ENCODE measurements around the gene SLC30A10.
"Not testable (repeated sequence)": the region's sequence is repeated elsewhere in the genome, so short reads cannot be mapped to it uniquely, and the experiment has no call there.

Gene SLC30A10

DNA sequence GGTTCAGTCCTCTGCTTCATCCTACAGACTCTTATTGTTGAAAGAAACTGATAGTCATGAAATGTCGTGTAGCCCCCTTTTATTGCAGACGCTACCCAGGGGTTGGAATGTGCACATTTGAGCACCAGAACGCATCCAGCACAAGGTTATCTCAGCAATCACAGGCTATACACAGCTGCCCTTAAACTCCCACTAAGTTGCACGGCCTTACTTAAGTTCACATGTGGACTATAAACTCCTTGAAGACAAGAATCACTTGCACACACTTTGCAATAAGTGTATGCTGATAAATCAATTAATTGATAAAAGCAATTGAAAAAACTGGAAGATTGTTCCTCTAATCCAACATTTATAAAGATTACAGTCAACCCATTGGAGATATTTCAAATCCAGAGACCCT is 18.9 kb downstream of the SLC30A10 start:
- Histone ChIP-seq H3K4me1 (ENCODE audit: control insufficient read depth, insufficient read depth, low read length, poor library complexity, severe bottlenecking) (no peaks in the 10 kb centered on the region), H3K36me3 (ENCODE audit: control insufficient read depth, insufficient read depth, low read length) (no peaks in the 10 kb centered on the region), H3K9me3 (ENCODE audit: control insufficient read depth, low read length) (no peaks in the 10 kb centered on the region), H3K27ac (ENCODE audit: insufficient read depth, low read length, poor library complexity, severe bottlenecking) (no peak overlapping the region), H3K27me3 (replicated peaks; ENCODE audit: control insufficient read depth, insufficient read depth, low read length, poor library complexity, severe bottlenecking) (no peaks in the 10 kb centered on the region), H3K4me3 (ENCODE audit: insufficient read depth, low read depth, low read length, poor library complexity, severe bottlenecking) (no peak overlapping the region)
- DNase-seq: no peak

DNA sequence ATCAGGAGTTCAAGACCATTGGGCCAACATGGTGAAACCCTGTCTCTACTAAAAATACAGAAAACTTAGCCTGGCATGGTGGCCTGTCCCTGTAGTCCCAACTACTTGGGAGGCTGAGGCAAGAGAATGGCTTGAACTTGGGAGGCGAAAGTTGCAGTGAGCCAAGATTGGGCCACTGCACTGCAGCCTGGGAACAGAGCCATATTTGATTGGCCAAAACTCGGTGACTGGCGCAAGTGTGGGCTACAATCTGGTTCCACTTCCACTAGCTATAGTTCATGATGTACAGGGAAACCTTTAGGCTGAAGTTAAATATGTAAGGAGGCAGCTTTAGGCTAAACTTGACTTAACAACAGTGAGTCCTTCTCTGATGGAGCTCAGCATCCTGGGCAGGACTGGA is 20.2 kb downstream of the SLC30A10 start:
- DNase-seq: no peak
- H3K4me1 ChIP-seq (ENCODE audit: control insufficient read depth, insufficient read depth, low read length, poor library complexity, severe bottlenecking): no peaks in the 10 kb centered on the region
- H3K36me3 ChIP-seq (ENCODE audit: control insufficient read depth, insufficient read depth, low read length): no peaks in the 10 kb centered on the region
- H3K27me3 ChIP-seq (replicated peaks; ENCODE audit: control insufficient read depth, insufficient read depth, low read length, poor library complexity, severe bottlenecking): no peaks in the 10 kb centered on the region
- no peak overlapping the region for H3K4me3 ChIP-seq (ENCODE audit: insufficient read depth, low read depth, low read length, poor library complexity, severe bottlenecking)
- H3K27ac ChIP-seq (ENCODE audit: insufficient read depth, low read length, poor library complexity, severe bottlenecking): no peak overlapping the region
- no peaks in the 10 kb centered on the region for H3K9me3 ChIP-seq (ENCODE audit: control insufficient read depth, low read length)

DNA sequence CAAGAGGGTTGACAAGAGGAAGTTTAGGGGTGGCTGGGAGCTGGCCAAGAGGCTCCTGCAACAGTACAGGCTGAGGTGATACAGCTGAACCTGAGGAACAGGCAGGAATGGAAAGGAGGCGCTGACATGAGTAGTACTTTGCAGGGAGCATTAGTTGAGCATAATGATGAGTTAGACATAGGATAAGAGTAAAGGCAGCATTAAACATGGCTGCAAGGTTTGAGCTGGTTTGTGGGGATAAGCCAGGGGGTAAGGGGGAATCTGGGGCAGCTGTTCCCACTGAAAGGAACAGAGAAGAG is 20.6 kb downstream of the SLC30A10 start:
- Histone ChIP-seq H3K36me3 (ENCODE audit: control insufficient read depth, insufficient read depth, low read length) (no peaks in the 10 kb centered on the region), H3K9me3 (ENCODE audit: control insufficient read depth, low read length) (no peaks in the 10 kb centered on the region), H3K27me3 (replicated peaks; ENCODE audit: control insufficient read depth, insufficient read depth, low read length, poor library complexity, severe bottlenecking) (no peaks in the 10 kb centered on the region), H3K27ac (ENCODE audit: insufficient read depth, low read length, poor library complexity, severe bottlenecking) (no peak overlapping the region), H3K4me3 (ENCODE audit: insufficient read depth, low read depth, low read length, poor library complexity, severe bottlenecking) (no peak overlapping the region), H3K4me1 (ENCODE audit: control insufficient read depth, insufficient read depth, low read length, poor library complexity, severe bottlenecking) (no peaks in the 10 kb centered on the region)
- no peak for DNase-seq

DNA sequence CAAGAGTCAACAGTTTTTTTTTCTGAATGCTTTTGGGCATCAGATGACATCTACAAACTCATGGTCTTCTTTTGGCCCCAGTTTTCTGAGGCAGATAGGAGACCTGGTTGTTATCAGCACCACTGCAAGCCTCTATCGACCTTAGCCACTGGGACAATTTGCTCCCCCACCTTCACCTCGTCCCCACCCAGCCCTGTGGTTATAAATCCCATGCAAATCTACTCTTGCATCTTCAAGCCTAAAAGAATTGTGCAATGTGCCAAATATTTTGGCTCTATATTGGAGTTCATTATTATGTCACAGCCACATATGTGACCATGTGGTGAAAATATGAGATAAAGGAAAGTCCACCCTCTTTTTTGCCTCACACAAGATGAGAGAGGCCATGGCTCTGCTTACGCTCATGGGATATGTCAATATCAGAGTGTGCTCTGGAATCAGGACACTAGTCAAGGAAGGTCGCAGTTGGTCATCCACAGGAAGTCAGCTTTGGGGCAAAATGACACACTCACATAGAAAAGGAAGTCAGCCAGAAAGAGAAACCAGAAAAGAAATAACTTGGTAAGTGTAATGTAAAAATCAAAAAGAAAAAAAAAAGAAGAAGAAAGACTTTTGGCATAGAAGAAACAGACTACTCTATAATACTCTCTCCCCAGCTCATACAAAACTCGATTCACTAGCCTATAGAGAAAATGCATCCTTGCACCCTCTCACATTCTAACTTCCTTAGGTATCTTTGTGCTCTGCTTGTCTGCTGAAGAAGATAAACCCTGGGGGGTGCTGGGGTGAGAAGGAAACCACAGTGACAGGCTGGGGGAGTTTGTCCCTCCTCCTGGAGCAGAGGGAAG is 21.2 kb downstream of the SLC30A10 start:
- H3K4me1 ChIP-seq (ENCODE audit: control insufficient read depth, insufficient read depth, low read length, poor library complexity, severe bottlenecking): no peaks in the 10 kb centered on the region
- no peak for DNase-seq
- no peak overlapping the region for H3K4me3 ChIP-seq (ENCODE audit: insufficient read depth, low read depth, low read length, poor library complexity, severe bottlenecking)
- H3K36me3 ChIP-seq (ENCODE audit: control insufficient read depth, insufficient read depth, low read length): no peaks in the 10 kb centered on the region
- no peaks in the 10 kb centered on the region for H3K27me3 ChIP-seq (replicated peaks; ENCODE audit: control insufficient read depth, insufficient read depth, low read length, poor library complexity, severe bottlenecking)
- no peak overlapping the region for H3K27ac ChIP-seq (ENCODE audit: insufficient read depth, low read length, poor library complexity, severe bottlenecking)
- H3K9me3 ChIP-seq (ENCODE audit: control insufficient read depth, low read length): no peaks in the 10 kb centered on the region

DNA sequence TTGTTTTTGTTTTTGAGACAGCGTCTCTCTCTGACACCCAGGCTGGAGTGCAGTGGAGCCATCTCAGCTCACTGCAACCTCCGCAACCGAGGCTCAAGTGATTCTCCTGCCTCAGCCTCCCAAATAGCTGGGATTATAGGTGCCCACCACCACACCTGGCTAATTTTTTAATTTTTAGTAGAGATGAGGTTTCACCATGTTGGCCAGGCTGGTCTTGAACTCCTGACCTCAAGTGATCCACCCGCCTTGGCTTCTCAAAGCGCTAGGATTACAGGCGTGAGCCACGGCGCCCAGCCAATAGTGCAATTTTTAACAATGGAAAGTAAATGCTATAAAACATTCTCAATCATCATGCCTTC is 21.8 kb downstream of the SLC30A10 start:
- not testable (repeated sequence) for DNase-seq; H3K4me1 ChIP-seq (ENCODE audit: control insufficient read depth, insufficient read depth, low read length, poor library complexity, severe bottlenecking); H3K27ac ChIP-seq (ENCODE audit: insufficient read depth, low read length, poor library complexity, severe bottlenecking); H3K27me3 ChIP-seq (replicated peaks; ENCODE audit: control insufficient read depth, insufficient read depth, low read length, poor library complexity, severe bottlenecking); H3K9me3 ChIP-seq (ENCODE audit: control insufficient read depth, low read length); H3K36me3 ChIP-seq (ENCODE audit: control insufficient read depth, insufficient read depth, low read length); H3K4me3 ChIP-seq (ENCODE audit: insufficient read depth, low read depth, low read length, poor library complexity, severe bottlenecking)

DNA sequence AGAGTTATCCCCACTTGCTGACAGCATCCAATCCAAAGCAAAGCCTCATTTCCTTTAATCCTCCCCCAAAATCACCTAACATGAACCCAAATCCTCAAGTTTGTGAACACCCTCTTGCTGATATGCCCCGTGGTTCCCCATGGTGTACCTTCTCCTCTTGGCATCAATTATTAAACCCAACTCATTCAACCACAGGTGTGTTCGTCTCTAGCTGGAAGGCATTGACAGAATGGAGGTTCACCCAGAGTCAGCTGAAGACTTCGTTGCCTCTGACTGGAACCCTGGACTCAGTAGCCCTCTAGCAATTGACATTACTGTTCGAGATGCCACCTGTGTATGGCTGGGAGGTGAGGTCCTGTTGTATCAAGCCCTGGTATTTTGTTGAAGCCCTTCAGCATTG is 22.8 kb downstream of the SLC30A10 start:
- no peak for DNase-seq
- no peaks in the 10 kb centered on the region for H3K36me3 ChIP-seq (ENCODE audit: control insufficient read depth, insufficient read depth, low read length)
- no peaks in the 10 kb centered on the region for H3K4me1 ChIP-seq (ENCODE audit: control insufficient read depth, insufficient read depth, low read length, poor library complexity, severe bottlenecking)
- H3K4me3 ChIP-seq (ENCODE audit: insufficient read depth, low read depth, low read length, poor library complexity, severe bottlenecking): no peak overlapping the region
- no peaks in the 10 kb centered on the region for H3K27me3 ChIP-seq (replicated peaks; ENCODE audit: control insufficient read depth, insufficient read depth, low read length, poor library complexity, severe bottlenecking)
- no peak overlapping the region for H3K27ac ChIP-seq (ENCODE audit: insufficient read depth, low read length, poor library complexity, severe bottlenecking)
- no peaks in the 10 kb centered on the region for H3K9me3 ChIP-seq (ENCODE audit: control insufficient read depth, low read length)

DNA sequence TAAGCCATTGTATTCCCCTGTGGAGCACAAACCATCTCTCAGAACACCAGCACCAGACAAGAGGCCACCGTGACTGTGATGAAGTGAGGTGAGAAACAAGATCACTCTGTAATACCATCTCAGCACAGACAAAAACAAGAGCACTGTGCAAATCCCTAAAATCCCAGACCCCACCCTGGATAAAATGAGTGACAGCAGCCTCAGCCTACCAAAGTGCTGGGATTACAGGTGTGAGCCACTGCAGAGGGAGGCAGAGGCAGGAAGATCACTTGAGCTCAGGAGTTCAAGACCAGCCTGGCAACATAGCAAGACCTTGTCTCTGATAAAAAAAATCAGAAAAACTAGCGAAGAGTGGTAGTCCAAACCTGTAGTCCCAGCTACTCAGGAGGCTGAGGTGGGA is 23.4 kb downstream of the SLC30A10 start:
- Histone ChIP-seq H3K4me1 (ENCODE audit: control insufficient read depth, insufficient read depth, low read length, poor library complexity, severe bottlenecking) (no peaks in the 10 kb centered on the region), H3K36me3 (ENCODE audit: control insufficient read depth, insufficient read depth, low read length) (no peaks in the 10 kb centered on the region), H3K9me3 (ENCODE audit: control insufficient read depth, low read length) (no peaks in the 10 kb centered on the region), H3K27ac (ENCODE audit: insufficient read depth, low read length, poor library complexity, severe bottlenecking) (no peak overlapping the region), H3K27me3 (replicated peaks; ENCODE audit: control insufficient read depth, insufficient read depth, low read length, poor library complexity, severe bottlenecking) (no peaks in the 10 kb centered on the region), H3K4me3 (ENCODE audit: insufficient read depth, low read depth, low read length, poor library complexity, severe bottlenecking) (no peak overlapping the region)
- no peak for DNase-seq

DNA sequence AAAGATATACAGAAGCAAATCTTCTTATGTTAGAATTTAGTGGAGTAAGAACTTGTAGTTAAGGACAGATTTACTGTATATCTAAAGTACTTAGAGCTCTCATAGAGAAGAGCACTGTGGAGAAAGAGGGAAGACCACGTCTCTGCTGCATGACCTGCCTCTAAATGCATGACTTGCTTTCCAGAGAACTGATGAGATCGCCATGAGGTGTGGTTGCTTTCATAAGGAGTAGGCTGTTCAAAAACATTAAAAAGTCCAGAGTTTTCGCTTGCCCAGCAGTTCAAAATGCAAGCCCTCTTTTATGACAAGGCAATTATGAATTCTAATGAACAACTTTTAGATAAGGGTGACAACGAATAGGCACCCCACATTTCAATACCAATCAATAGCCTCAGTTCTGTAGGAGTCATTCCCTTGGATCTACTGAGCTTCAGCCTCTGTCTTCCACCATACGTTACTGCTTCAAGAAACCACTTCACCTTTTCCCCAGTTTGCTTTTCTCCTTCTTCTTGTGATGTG is 24.9 kb downstream of the SLC30A10 start:
- Histone ChIP-seq H3K9me3 (ENCODE audit: control insufficient read depth, low read length) (no peaks in the 10 kb centered on the region), H3K4me1 (ENCODE audit: control insufficient read depth, insufficient read depth, low read length, poor library complexity, severe bottlenecking) (no peaks in the 10 kb centered on the region), H3K27ac (ENCODE audit: insufficient read depth, low read length, poor library complexity, severe bottlenecking) (no peak overlapping the region), H3K36me3 (ENCODE audit: control insufficient read depth, insufficient read depth, low read length) (no peaks in the 10 kb centered on the region), H3K27me3 (replicated peaks; ENCODE audit: control insufficient read depth, insufficient read depth, low read length, poor library complexity, severe bottlenecking) (no peaks in the 10 kb centered on the region), H3K4me3 (ENCODE audit: insufficient read depth, low read depth, low read length, poor library complexity, severe bottlenecking) (no peak overlapping the region)
- no peak for DNase-seq

DNA sequence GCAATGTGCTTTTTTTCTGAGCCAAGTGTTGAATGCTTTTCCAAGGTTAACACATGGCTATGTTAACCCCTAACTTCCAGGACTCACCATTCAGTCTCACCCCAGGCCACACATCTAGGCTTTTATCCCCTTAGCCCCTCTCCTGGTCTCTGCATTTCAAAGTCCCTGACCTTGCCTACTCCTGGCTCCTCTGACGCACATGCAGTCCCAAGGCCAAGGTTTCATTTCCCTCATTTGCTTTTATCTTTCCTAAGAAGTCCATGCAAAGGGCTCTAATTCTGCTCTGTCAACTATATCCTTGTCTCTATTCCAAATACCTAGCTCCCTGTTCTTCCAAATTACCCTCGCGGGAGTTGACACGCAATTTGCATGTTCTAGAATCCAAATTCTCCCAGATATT is 25.4 kb downstream of the SLC30A10 start:
- H3K4me3 ChIP-seq (ENCODE audit: insufficient read depth, low read depth, low read length, poor library complexity, severe bottlenecking): no peak overlapping the region

DNA sequence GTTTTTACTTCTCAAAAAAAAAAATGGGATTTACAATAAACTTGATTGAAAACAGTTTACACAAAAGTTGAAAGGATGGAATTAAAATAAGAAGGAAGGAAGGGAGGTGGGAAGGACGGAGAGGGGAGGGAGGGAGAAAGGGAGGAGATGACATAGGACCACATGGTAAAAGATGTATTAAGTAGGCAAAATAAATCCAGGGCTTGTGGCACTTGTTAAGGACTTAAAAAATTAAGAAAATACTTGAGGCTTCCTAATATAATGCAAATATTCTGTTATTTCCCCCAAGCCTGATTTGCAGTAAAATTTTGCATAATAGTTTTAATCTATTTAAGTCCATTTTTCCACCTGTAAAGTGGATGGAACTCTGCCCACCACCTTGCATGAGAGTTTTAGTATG is 27.5 kb downstream of the SLC30A10 start:
- H3K4me3 ChIP-seq (ENCODE audit: insufficient read depth, low read depth, low read length, poor library complexity, severe bottlenecking): no peak overlapping the region
- H3K36me3 ChIP-seq (ENCODE audit: control insufficient read depth, insufficient read depth, low read length): no peaks in the 10 kb centered on the region
- H3K27me3 ChIP-seq (replicated peaks; ENCODE audit: control insufficient read depth, insufficient read depth, low read length, poor library complexity, severe bottlenecking): no peaks in the 10 kb centered on the region
- no peaks in the 10 kb centered on the region for H3K4me1 ChIP-seq (ENCODE audit: control insufficient read depth, insufficient read depth, low read length, poor library complexity, severe bottlenecking)
- no peak for DNase-seq
- no peak overlapping the region for H3K27ac ChIP-seq (ENCODE audit: insufficient read depth, low read length, poor library complexity, severe bottlenecking)
- no peaks in the 10 kb centered on the region for H3K9me3 ChIP-seq (ENCODE audit: control insufficient read depth, low read length)

More for the DNA sequence above, 25.4 kb downstream of the SLC30A10 start:
- Histone ChIP-seq H3K4me1 (ENCODE audit: control insufficient read depth, insufficient read depth, low read length, poor library complexity, severe bottlenecking) (no peaks in the 10 kb centered on the region), H3K27ac (ENCODE audit: insufficient read depth, low read length, poor library complexity, severe bottlenecking) (no peak overlapping the region), H3K36me3 (ENCODE audit: control insufficient read depth, insufficient read depth, low read length) (no peaks in the 10 kb centered on the region), H3K27me3 (replicated peaks; ENCODE audit: control insufficient read depth, insufficient read depth, low read length, poor library complexity, severe bottlenecking) (no peaks in the 10 kb centered on the region), H3K9me3 (ENCODE audit: control insufficient read depth, low read length) (no peaks in the 10 kb centered on the region)
- no peak for DNase-seq

Data from effector memory CD4-positive, alpha-beta T cell (primary cell).